DOHH2 (cell line): ENCODE measurements around the gene SCN8A.

ENCODE experiments used
- EZH2phosphoT487 ChIP-seq: fragments of 200-600 bp; sonication (generic); IDR thresholded peaks from 2 replicates; pipeline ENCODE4 v1.6.1; 2017; ENCODE audit warnings: borderline replicate concordance, mild to moderate bottlenecking, antibody characterized with exemption, low read length, moderate library complexity, mixed read lengths
- TF ChIP-seq, protein P1 (sequence below): fragments of 200-600 bp; sonication (generic); IDR thresholded peaks from one replicate; pipeline ENCODE4 v1.5.1; 2014; ENCODE audit warnings: antibody characterized with exemption, mild to moderate bottlenecking, low read depth, low read length; ENCODE audit not compliant: poor library complexity, severe bottlenecking

GRCh38 chr12:51813931-51814310 lies 222.9 kb downstream of the SCN8A start:
- TF ChIP-seq, protein P1, sequence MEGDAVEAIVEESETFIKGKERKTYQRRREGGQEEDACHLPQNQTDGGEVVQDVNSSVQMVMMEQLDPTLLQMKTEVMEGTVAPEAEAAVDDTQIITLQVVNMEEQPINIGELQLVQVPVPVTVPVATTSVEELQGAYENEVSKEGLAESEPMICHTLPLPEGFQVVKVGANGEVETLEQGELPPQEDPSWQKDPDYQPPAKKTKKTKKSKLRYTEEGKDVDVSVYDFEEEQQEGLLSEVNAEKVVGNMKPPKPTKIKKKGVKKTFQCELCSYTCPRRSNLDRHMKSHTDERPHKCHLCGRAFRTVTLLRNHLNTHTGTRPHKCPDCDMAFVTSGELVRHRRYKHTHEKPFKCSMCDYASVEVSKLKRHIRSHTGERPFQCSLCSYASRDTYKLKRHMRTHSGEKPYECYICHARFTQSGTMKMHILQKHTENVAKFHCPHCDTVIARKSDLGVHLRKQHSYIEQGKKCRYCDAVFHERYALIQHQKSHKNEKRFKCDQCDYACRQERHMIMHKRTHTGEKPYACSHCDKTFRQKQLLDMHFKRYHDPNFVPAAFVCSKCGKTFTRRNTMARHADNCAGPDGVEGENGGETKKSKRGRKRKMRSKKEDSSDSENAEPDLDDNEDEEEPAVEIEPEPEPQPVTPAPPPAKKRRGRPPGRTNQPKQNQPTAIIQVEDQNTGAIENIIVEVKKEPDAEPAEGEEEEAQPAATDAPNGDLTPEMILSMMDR: no peak
- no peak for TF ChIP-seq EZH2phosphoT487
